BE2C (cell line): Measurements from ENCODE around the gene RALY.

ENCODE experiments used
- DNase-seq: peaks from one replicate; pipeline ENCODE4 v3.0.0-alpha.2; 2020
- H3K27me3 ChIP-seq: fragments of 250-450 bp; sonication (Bioruptor Pico); 2 replicates; pipeline ENCODE4 v1.5.1; 2020; ENCODE audit warnings: mild to moderate bottlenecking
- H3K36me3 ChIP-seq: fragments of 250-450 bp; sonication (Bioruptor Pico); 2 replicates; pipeline ENCODE4 v1.5.1; 2020; ENCODE audit warnings: mild to moderate bottlenecking
- H3K4me1 ChIP-seq: fragments of 250-450 bp; sonication (Bioruptor Pico); 2 replicates; pipeline ENCODE4 v1.5.1; 2020
- H3K4me3 ChIP-seq: 2 replicates; pipeline ENCODE4 v1.5.1; 2011; ENCODE audit warnings: low read depth, low read length
- H3K9me3 ChIP-seq: fragments of 250-450 bp; sonication (Bioruptor Pico); 2 replicates; pipeline ENCODE4 v1.5.1; 2020
- TF ChIP-seq, protein P1 (sequence below): IDR thresholded peaks from 2 replicates; pipeline ENCODE4 v1.5.1; 2012; ENCODE audit warnings: mild to moderate bottlenecking, low read depth, low read length

RALY gene

DNA sequence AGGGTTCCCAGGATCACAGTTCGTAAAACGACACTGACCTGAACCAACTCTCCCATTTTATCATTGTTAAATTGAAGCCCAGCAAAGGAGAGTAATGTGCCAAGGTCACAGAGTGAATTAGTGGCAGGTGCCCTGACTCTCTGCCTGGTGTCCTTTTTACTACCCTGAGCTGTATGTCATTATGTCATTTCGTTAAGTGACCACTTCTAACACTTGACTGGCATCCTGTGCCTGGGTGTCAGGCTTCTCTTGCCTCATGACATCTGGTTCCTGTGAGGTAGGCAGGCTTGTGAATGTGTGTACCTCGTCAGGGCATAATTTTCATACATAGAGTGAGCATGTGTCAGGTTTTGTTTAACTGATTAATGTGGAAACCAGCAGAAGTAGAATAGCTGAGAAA is 48.6 kb downstream of the RALY start:
- no peak overlapping the region for H3K4me3 ChIP-seq
- H3K4me1 ChIP-seq: peaks cover 28% of the 10 kb centered on the region
- DNase-seq: no peak
- H3K27me3 ChIP-seq: no peaks in the 10 kb centered on the region
- TF ChIP-seq, protein P1, sequence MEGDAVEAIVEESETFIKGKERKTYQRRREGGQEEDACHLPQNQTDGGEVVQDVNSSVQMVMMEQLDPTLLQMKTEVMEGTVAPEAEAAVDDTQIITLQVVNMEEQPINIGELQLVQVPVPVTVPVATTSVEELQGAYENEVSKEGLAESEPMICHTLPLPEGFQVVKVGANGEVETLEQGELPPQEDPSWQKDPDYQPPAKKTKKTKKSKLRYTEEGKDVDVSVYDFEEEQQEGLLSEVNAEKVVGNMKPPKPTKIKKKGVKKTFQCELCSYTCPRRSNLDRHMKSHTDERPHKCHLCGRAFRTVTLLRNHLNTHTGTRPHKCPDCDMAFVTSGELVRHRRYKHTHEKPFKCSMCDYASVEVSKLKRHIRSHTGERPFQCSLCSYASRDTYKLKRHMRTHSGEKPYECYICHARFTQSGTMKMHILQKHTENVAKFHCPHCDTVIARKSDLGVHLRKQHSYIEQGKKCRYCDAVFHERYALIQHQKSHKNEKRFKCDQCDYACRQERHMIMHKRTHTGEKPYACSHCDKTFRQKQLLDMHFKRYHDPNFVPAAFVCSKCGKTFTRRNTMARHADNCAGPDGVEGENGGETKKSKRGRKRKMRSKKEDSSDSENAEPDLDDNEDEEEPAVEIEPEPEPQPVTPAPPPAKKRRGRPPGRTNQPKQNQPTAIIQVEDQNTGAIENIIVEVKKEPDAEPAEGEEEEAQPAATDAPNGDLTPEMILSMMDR: no peak
- no peaks in the 10 kb centered on the region for H3K9me3 ChIP-seq
- no peaks in the 10 kb centered on the region; the same call in none of the 2 replicates for H3K36me3 ChIP-seq

DNA sequence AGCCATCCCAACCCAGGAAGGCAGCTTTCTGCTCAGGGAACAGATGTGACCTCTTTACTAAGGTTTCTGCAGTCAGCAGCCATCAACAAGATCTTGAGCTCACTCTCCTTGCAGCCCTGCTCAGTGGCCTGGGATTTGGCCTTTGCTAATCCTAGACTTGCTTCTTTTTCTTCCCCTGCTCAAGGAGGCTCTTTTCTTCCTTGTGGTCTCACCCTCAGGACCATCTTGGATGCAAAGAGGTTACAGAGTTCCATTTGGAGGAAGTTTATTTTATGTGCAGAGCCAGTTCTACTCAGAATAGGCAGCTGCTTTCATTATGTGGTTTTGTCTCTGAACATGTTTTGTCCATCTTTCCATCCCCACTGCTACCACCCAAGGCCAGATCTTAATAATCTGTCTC is 49.3 kb downstream of the RALY start:
- no peaks in the 10 kb centered on the region; the same call in none of the 2 replicates for H3K36me3 ChIP-seq
- TF ChIP-seq, protein P1: no peak
- no peaks in the 10 kb centered on the region for H3K9me3 ChIP-seq
- H3K27me3 ChIP-seq: no peaks in the 10 kb centered on the region
- DNase-seq: no peak
- peaks cover 28% of the 10 kb centered on the region for H3K4me1 ChIP-seq
- H3K4me3 ChIP-seq: no peak overlapping the region

DNA sequence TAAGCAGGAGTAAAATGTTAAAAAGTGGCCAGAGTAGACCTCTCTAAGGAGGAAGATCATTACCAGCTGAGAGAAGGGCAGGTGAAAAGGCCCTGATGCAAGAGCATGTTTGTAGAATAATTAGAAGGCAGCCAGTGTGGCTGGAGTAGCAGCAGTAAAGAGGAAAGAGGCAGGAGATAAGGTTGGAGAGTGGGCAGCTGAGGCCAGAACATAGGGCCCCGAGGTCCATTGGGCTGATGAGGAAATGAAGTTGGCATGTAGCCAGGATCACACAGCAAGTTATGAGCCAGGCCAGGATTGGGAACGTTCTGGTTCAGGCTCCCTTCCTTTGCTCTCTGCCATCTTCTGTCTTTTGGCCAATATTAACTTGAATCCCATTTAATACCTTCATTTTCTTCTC is 51.6 kb downstream of the RALY start:
- no peaks in the 10 kb centered on the region; the same call in 1 of the 2 replicates for H3K36me3 ChIP-seq
- H3K27me3 ChIP-seq: no peaks in the 10 kb centered on the region
- H3K4me3 ChIP-seq: no peak overlapping the region
- peak; percentile 63 for DNase-seq
- TF ChIP-seq, protein P1: no peak
- no peaks in the 10 kb centered on the region for H3K9me3 ChIP-seq
- peaks cover 29% of the 10 kb centered on the region for H3K4me1 ChIP-seq

DNA sequence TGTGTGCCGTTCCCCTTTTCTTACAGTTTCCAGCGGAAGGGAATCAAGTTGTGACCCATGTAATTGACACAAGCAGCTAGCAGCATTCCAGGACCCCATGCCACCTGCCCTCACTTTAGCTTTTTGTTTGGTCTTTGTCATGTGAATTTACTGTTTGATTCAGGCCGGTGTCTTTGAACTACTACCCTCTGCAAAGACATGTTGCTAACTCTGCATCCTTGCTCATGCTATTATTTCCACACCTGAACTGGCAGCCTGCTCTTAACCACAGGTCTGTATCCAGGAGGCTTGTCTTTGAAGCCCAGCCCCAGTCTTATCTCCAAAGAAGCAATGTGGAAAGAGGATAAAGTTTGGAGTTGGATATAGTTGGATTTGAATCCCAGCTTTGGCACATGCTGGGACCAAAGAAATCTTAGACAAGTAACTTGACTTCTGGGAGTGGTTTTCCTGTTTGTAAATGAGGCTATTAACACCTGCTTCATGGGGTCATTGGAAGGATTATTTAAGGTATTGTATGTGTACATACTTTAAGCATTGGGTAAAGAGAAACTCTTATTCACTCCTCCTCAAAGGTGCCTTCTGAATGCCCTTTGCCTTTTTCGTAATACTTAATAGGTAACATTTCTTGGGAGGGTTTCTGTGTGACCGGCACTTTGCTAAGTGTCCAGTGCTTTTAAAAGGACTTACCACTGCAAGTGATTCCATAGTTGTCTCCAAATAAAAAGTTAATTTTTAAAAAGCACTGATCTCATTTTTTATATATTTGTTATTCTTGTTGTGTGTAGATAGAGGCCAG is 52.4 kb downstream of the RALY start:
- no peak for DNase-seq
- TF ChIP-seq, protein P1: no peak
- H3K4me1 ChIP-seq: peaks cover 25% of the 10 kb centered on the region
- H3K27me3 ChIP-seq: no peaks in the 10 kb centered on the region
- H3K36me3 ChIP-seq: no peaks in the 10 kb centered on the region; the same call in 1 of the 2 replicates
- no peak overlapping the region for H3K4me3 ChIP-seq
- H3K9me3 ChIP-seq: no peaks in the 10 kb centered on the region

DNA sequence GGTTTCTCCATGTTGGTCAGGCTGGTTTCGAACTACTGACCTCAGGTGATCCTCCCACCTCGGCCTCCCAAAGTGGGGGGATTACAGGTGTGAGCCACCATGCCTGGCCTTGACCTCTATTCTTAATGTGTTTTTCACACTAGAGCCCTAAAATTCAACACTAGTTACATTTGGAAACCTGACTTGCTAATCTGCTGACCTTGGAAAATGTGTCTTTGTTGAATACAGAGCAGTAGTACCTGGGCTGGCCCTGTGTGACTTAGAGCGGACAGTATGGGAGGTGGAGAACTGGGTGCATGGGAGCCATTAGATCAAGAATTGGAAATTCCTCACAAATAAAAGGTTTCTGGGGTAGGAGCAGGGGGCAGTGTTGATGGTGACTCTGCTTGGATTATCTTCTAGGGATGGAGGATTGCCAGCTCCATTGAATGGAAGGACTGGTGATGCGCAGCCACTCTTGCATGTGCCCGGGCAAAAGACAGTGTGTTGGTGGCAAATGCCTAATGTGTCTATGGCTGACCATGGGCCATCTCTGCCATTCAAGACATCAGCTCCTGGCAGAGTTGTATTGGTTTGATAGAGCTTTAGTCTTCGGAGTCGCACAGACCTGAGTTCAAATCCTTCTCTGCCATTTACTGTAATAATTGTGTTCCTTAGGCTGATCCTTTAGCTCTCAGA is 53.4 kb downstream of the RALY start:
- no peak overlapping the region for H3K4me3 ChIP-seq
- no peaks in the 10 kb centered on the region for H3K27me3 ChIP-seq
- H3K9me3 ChIP-seq: no peaks in the 10 kb centered on the region
- DNase-seq: no peak
- TF ChIP-seq, protein P1: no peak
- H3K4me1 ChIP-seq: peaks cover 24% of the 10 kb centered on the region
- no peaks in the 10 kb centered on the region; the same call in 1 of the 2 replicates for H3K36me3 ChIP-seq

DNA sequence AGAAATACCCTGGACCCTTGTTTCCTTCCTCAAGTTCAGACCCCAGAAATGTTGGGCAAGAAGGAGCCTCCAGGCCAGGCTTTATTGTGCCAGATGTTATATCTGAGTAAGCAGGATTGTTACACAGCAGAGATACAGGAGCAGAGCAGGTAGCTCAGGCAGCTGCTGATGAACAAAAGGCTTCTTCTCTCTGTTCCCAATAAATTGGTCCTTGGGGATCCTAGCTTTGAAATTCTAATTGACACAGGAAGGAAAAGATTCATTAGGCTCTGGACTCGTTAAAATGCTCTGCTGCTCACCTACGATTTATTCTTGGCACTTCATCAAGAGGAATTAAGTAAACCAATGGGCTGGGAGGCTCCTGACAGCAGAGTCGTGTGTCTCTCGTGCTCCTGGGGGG is 54.2 kb downstream of the RALY start:
- TF ChIP-seq, protein P1: no peak
- no peaks in the 10 kb centered on the region for H3K9me3 ChIP-seq
- H3K4me3 ChIP-seq: no peak overlapping the region
- H3K4me1 ChIP-seq: peaks cover 21% of the 10 kb centered on the region
- H3K36me3 ChIP-seq: no peaks in the 10 kb centered on the region; the same call in 1 of the 2 replicates
- H3K27me3 ChIP-seq: no peaks in the 10 kb centered on the region
- DNase-seq: no peak
